Stomach smooth muscle (tissue), 2 donors: ENCODE results near the gene JAKMIP2.

Experiments
- H3K27ac ChIP-seq: one replicate; pipeline ENCODE4 v1.7.0; 2013; ENCODE audit warnings: mild to moderate bottlenecking, low read length, inconsistent platforms
- H3K27me3 ChIP-seq, 2 donors: one replicate each; pipeline ENCODE4 v1.7.0; 2013; ENCODE audit warnings: low read length in 2 of 2; ENCODE audit not compliant: insufficient read depth in 2 of 2, control insufficient read depth in 1 of 2
- H3K36me3 ChIP-seq, 2 donors: one replicate each; pipeline ENCODE4 v1.7.0; 2013; ENCODE audit warnings: low read length in 2 of 2; ENCODE audit not compliant: control insufficient read depth in 2 of 2, insufficient read depth in 2 of 2
- H3K4me1 ChIP-seq: one replicate; pipeline ENCODE4 v1.7.0; 2013; ENCODE audit warnings: low read length; ENCODE audit not compliant: control insufficient read depth, insufficient read depth
- H3K4me3 ChIP-seq, 2 donors: one replicate each; pipeline ENCODE4 v1.7.0; 2013; ENCODE audit warnings: low read length in 2 of 2
- H3K9ac ChIP-seq, 2 donors: one replicate each; pipeline ENCODE4 v1.7.0; 2013; ENCODE audit warnings: low read length in 2 of 2, mild to moderate bottlenecking in 1 of 2
- H3K9me3 ChIP-seq, 2 donors: one replicate each; pipeline ENCODE4 v1.7.0; 2013; ENCODE audit warnings: low read length in 2 of 2; ENCODE audit not compliant: control insufficient read depth in 2 of 2
- donor health status: healthy.
- donor health status: Pancreatic carcinoma.

Gene JAKMIP2

GRCh38 chr5:147788023-147788422, 5.5 kb upstream of the JAKMIP2 start:
- H3K4me3 ChIP-seq: no peak overlapping the region
- no peaks in the 10 kb centered on the region for H3K27me3 ChIP-seq
- peak overlapping the region; percentile 18 for H3K27ac ChIP-seq
- H3K9me3 ChIP-seq: no peaks in the 10 kb centered on the region
- no peaks in the 10 kb centered on the region for H3K4me1 ChIP-seq
- H3K36me3 ChIP-seq: no peaks in the 10 kb centered on the region
- no peak overlapping the region for H3K9ac ChIP-seq

GRCh38 chr5:147786142-147786541, 3.6 kb upstream of the JAKMIP2 start:
- Histone ChIP-seq H3K4me1 (no peaks in the 10 kb centered on the region), H3K36me3 (no peaks in the 10 kb centered on the region), H3K27me3 (no peaks in the 10 kb centered on the region), H3K9ac (no peak overlapping the region), H3K4me3 (no peak overlapping the region), H3K9me3 (no peaks in the 10 kb centered on the region), H3K27ac (no peak overlapping the region)

- Histone ChIP-seq H3K4me1 (no peaks in the 10 kb centered on the region), H3K4me3 (no peak overlapping the region), H3K27me3 (no peaks in the 10 kb centered on the region), H3K9me3 (no peaks in the 10 kb centered on the region), H3K36me3 (no peaks in the 10 kb centered on the region), H3K9ac (no peak overlapping the region), H3K27ac (no peak overlapping the region)
These were observed 1.8 kb upstream of the JAKMIP2 start for GRCh38 chr5:147784146-147784987.

GRCh38 chr5:147780924-147781573, 1.5 kb downstream of the JAKMIP2 start:
- Histone ChIP-seq H3K4me3 (peak overlapping the region in 1 of 2 donors; percentile 72), H3K9ac (peak overlapping the region in 1 of 2 donors; percentile 37)

GRCh38 chr5:147779694-147780093, 2.8 kb downstream of the JAKMIP2 start:
- Histone ChIP-seq H3K9ac (no peak overlapping the region), H3K27ac (no peak overlapping the region), H3K27me3 (no peaks in the 10 kb centered on the region)

More at GRCh38 chr5:147780924-147781573, 1.5 kb downstream of the JAKMIP2 start:
- peak overlapping the region; percentile 31 for H3K27ac ChIP-seq
- H3K27me3 ChIP-seq: no peaks in the 10 kb centered on the region
- H3K36me3 ChIP-seq: no peaks in the 10 kb centered on the region
- no peaks in the 10 kb centered on the region for H3K4me1 ChIP-seq
- peaks cover 0 to 2% of the 10 kb centered on the region in 2 donors for H3K9me3 ChIP-seq

GRCh38 chr5:147776989-147777388, 5.5 kb downstream of the JAKMIP2 start:
- no peaks in the 10 kb centered on the region for H3K36me3 ChIP-seq
- H3K27ac ChIP-seq: no peak overlapping the region
- no peaks in the 10 kb centered on the region for H3K27me3 ChIP-seq
- no peak overlapping the region for H3K4me3 ChIP-seq
- no peaks in the 10 kb centered on the region for H3K4me1 ChIP-seq
- H3K9ac ChIP-seq: no peak overlapping the region
- H3K9me3 ChIP-seq: peaks cover 0 to 3% of the 10 kb centered on the region in 2 donors

More at GRCh38 chr5:147779694-147780093, 2.8 kb downstream of the JAKMIP2 start:
- no peaks in the 10 kb centered on the region for H3K36me3 ChIP-seq
- H3K4me1 ChIP-seq: no peaks in the 10 kb centered on the region
- peaks cover 0 to 3% of the 10 kb centered on the region in 2 donors for H3K9me3 ChIP-seq
- no peak overlapping the region for H3K4me3 ChIP-seq

GRCh38 chr5:147773587-147773986, 8.9 kb downstream of the JAKMIP2 start:
- H3K9ac ChIP-seq: no peak overlapping the region
- no peak overlapping the region for H3K4me3 ChIP-seq
- no peaks in the 10 kb centered on the region for H3K36me3 ChIP-seq
- peaks cover 0 to 3% of the 10 kb centered on the region in 2 donors for H3K9me3 ChIP-seq
- H3K27ac ChIP-seq: no peak overlapping the region
- no peaks in the 10 kb centered on the region for H3K4me1 ChIP-seq
- H3K27me3 ChIP-seq: no peaks in the 10 kb centered on the region

GRCh38 chr5:147773139-147773538, 9.4 kb downstream of the JAKMIP2 start:
- Histone ChIP-seq H3K9ac (no peak overlapping the region), H3K9me3 (peaks cover 0 to 3% of the 10 kb centered on the region in 2 donors), H3K36me3 (no peaks in the 10 kb centered on the region), H3K4me3 (no peak overlapping the region), H3K27ac (no peak overlapping the region), H3K4me1 (no peaks in the 10 kb centered on the region), H3K27me3 (no peaks in the 10 kb centered on the region)

- no peak overlapping the region for H3K9ac ChIP-seq
- no peaks in the 10 kb centered on the region for H3K36me3 ChIP-seq
- no peaks in the 10 kb centered on the region for H3K9me3 ChIP-seq
- no peaks in the 10 kb centered on the region for H3K27me3 ChIP-seq
- no peak overlapping the region for H3K27ac ChIP-seq
- H3K4me3 ChIP-seq: no peak overlapping the region
- no peaks in the 10 kb centered on the region for H3K4me1 ChIP-seq
These were observed 15.5 kb downstream of the JAKMIP2 start for GRCh38 chr5:147767048-147767447.

GRCh38 chr5:147763791-147764525, 18.6 kb downstream of the JAKMIP2 start:
- no peak overlapping the region for H3K27ac ChIP-seq
- H3K9me3 ChIP-seq: no peaks in the 10 kb centered on the region
- no peaks in the 10 kb centered on the region for H3K27me3 ChIP-seq
- H3K4me1 ChIP-seq: no peaks in the 10 kb centered on the region
- H3K4me3 ChIP-seq: no peak overlapping the region
- H3K9ac ChIP-seq: no peak overlapping the region
- H3K36me3 ChIP-seq: no peaks in the 10 kb centered on the region
